ENCODE results near the gene TRIM41.
A peak's percentile ranks its signal among the peaks of the same experiment; 100 is the strongest.
"Not testable (repeated sequence)": the region's sequence is repeated elsewhere in the genome, so short reads cannot be mapped to it uniquely, and the experiment has no call there.

The TRIM41 gene

DNA sequence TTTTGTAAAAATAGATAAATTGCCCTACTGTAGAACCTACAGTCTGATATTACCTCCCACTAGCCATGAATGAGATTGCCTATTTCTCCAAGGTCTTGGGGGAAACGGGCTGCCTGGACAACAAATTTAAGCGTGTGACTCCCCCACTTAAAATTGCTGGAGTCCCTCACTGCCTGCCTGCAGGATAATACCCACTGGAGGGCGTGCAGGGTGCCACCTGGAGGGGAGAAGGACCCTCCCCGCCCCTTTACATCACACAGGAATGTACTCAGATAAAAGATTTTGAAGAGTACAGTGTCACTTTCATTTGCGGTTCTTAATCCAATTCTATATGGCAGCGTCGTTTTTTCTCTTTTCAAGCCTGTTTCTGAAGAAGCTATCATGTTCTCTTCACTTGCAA, 11.9 kb upstream of the TRIM41 start:
- DNase-seq (ENCODE audit: low spot score) = no peak

DNA sequence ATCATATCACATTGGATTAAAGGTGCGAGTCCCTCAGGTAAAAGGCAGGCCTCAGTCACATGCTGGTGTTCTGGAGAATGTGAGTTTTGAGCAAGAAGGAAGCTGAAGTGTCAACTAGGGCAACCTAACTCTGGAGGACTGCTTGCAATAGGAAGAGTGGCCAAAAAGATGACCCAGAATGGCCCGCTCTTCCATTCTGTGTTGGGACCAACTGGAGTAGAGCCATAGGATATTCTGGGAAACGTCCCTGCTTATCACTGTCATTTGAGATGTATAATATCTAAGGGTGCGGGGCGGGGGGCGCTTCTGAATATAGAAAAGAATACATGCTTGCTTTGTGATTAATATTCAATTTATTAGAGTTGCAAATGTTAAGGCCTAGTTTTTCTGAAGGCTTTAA, 11.0 kb upstream of the TRIM41 start:
- no peak for DNase-seq (ENCODE audit: low spot score)

DNA sequence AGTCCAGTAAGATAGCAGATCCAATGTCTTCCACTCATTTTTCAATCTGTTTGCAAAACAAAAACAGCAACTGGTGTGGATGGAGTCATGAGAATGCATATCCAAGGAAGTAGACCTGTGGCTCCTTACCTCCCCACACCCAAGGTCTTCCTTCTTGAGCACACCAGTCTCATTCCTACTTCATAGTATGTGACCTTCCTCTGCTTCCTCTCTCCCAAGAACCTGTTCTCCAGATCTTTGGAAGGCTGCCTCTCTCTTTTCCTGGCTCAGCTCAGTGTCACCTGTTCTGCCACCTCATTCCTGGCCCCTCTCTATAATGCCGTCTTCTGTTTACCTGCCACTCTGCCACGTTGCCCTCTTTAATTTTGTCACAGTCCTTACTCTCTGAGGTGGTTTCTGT, 10.1 kb upstream of the TRIM41 start:
- no peak for DNase-seq (ENCODE audit: low spot score)

DNA sequence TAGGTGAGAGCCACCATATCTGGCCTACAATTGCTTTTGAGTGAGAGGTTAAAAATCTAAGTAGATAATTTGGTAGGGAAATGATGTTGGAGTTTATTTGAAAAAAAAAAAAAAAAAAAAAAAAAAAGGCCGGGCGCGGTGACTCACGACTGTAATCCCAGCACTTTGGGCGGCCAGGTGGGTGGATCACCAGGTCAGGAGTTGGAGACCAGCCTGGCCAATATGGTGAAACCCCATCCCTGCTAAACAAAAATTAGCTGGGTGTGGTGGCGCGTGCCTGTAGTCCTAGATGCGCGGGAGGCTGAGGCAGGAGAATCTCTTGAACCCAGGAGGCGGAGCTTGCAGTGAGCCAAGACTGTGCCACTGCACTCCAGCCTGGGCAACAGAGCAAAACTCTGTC, 8.8 kb upstream of the TRIM41 start:
- DNase-seq (ENCODE audit: low spot score) = not testable (repeated sequence)

DNA sequence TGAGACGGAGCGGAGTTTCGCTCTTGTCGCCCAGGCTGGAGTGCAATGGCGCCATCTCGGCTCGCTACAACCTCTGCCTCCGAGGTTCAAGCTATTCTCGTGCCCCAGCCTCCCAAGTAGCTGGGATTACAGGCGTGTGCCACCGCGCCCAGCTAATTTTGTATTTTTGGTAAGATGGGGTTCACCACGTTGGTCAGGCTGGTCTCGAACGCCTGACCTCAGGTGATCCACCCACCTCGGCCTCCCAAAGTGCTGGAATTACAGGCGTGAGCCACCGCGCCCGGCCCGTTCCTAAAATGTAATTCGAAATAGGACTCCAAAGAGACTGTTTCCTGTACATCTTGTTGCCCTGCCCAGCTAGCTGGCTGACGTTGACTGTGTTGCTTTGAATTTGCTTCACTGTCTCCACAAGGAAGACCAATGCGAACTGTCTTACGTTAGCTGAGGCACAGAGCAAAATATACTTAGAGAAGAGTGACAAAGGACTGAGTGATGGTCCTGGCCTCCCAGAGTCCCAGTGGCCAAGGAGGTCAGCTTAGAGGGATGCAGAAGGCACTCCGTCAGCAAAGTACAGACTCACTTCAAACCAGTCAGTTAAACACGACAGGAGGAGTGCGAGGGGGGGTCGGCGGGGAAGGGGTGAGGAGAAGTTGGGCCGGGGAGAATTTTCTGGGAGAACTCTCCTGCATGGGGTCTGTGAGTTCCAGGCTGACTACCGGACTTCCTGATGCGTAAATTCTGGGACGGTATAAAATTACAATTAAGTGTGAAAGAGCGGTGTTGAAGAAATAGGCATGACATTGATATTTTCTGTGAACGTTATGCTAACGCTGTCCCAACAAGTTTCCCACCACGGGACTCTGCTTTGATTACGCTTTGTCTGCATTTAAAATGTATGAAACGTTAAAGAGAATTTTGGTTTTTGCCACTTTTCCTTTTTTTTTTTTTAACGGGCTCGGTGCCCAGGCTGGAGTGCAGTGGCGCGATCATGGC, 6.8 kb upstream of the TRIM41 start:
- DNase-seq (ENCODE audit: low spot score) = peak; percentile 23

DNA sequence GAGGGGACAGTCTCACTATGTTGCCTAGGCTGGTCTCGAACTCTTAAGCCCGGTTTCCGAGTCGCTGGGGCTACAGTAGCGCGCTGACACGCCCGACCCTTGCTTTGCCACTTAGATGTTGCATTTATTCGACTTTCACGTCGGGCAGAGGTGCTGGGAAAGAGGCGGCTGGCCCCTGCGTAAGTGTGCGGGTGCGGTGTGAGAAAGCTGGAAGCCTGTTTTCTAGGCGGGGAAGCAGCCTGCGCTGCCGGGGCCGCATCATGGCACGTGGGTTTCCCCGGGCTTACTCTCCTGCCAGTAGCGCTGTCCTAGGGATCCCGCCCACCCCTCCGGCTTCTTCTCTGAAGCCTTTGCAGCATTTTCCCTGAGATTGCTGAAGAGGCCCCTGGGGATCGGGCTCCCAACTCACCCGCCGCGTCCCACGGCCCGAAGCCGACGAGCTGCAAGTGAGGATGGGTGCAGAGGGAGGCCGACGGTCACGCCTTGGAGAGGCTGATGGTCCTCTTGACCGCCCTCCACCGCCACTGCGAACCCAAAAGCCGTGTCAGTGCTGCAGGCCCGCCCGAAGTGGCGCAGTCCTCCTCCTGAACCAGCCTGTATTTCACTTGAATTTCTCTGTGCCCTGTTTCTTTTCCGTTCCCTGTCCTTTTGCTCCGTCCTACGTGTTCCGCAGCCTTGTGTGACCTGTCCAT, 5.8 kb upstream of the TRIM41 start:
- peak; percentile 30 for DNase-seq (ENCODE audit: low spot score)

DNA sequence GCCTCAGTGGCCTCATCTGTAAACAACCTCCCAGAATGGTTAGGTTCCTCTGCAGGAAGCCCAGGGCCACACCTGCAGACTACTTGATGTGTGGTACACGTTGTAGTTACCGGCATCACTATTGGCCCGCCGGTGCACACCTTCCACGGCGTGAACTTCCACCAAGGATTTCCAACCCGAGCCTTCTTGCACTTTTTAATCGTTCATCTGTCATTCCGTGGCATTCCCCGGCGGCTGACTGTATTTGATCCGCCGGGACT, 5.3 kb upstream of the TRIM41 start:
- no peak for DNase-seq (ENCODE audit: low spot score)

DNA sequence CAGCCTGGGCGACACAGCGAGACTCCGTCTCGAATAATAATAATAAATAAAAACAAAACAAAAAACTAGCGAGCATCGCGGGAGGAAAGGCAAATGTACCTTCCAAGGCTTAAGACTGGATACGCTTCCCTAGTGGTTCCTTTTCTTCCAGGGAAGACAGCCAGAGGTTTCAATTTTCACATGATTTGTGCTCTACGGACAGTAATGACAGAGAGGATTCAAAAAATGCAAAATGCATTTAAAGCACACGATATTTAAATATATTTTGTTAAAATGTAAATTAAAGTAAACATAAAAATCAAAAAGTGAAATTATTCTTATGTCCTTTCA, 4.3 kb upstream of the TRIM41 start:
- DNase-seq (ENCODE audit: low spot score) = no peak

DNA sequence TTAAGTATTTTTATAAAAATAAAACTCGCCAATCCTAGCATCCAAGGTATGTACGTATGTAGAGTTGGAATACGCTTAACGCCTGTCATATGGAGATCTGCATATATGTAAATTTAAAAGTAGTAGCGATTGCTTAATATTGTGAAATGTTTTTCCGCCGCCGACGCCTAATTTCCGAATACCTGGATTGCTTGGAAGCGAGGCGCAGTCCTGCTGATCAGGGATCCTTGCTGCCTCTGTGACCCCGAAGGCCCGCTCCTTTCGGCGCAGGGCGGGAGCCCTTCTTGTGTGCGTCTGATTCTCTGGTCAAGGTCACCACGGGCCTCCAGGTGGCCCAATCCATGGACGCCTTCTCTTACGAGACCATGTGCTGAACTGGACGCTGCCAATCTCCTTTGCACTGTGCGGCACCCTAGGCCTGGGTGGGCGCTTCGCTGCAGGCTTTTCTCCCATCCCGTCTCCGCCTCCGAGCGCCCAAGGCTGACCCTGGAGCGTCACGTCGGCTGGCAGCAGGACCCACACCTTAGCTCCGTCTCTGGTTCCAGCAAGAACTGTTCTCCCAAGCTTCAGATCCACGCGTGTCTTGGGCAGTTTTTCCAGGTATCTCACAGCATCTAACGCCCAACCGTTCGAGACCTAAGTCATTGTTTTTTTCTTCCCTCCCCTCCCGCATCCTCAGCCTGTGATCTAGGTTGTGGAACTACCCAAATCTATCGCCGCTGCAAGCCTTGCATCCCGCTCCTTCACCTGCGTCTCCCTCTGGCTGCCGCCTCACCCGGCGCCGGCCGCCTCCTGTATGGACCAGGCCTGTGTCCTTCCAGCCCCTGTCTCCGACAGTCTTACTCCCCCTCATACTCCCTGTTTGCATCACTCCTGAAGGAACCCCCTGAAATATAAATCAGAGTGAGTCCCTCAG, 3.6 kb upstream of the TRIM41 start:
- DNase-seq (ENCODE audit: low spot score) = no peak

DNA sequence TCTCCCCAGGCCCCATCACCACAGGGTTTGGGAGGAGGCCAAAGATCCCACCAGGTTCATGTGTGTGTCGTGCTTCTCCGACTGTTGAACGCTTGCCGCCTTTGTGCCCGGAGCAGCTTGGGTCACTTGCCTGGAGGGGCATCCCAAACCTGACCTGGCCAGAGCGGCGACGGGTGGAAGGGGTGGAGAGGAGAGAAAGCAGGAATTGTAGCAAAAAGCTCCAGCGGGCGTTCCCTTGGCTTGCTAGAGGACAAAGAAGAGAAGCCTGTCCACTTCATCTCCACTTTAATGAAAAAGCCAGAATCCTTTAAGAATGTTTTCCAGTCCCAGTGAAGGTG, 2.9 kb upstream of the TRIM41 start:
- DNase-seq (ENCODE audit: low spot score) = no peak

DNA sequence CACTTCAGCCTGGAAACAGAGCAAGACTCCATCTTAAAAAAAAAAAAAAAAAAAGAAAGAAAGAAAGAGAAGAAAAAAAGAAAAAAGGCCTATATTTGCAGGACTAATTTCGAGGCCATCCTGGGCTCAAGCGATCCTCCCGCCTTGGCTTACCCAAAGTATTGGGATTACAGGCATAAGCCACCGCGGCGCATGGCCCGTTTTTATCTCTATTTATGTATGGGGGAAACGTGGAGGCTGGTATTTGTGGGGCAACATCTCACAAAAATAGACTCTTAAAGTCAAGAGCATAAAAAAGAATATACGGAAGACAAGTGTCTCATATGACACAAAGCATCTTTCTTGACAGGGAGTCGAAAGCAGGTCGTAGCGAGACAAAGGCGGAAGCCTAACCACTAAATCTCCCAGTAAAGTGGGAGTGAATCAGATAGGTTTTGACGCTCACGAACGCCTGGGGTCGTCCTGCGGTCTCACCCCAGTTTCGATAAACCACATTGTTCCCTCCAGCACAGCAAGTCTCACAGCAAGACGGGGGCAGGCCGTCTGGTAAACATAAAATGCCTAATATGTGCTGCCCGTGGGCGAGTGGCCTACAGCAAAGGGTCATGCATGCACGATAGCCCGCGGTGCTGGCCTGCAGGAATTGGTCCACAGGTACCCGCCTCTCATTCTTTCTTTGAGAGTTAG, 1.8 kb upstream of the TRIM41 start:
- no peak for DNase-seq (ENCODE audit: low spot score)

DNA sequence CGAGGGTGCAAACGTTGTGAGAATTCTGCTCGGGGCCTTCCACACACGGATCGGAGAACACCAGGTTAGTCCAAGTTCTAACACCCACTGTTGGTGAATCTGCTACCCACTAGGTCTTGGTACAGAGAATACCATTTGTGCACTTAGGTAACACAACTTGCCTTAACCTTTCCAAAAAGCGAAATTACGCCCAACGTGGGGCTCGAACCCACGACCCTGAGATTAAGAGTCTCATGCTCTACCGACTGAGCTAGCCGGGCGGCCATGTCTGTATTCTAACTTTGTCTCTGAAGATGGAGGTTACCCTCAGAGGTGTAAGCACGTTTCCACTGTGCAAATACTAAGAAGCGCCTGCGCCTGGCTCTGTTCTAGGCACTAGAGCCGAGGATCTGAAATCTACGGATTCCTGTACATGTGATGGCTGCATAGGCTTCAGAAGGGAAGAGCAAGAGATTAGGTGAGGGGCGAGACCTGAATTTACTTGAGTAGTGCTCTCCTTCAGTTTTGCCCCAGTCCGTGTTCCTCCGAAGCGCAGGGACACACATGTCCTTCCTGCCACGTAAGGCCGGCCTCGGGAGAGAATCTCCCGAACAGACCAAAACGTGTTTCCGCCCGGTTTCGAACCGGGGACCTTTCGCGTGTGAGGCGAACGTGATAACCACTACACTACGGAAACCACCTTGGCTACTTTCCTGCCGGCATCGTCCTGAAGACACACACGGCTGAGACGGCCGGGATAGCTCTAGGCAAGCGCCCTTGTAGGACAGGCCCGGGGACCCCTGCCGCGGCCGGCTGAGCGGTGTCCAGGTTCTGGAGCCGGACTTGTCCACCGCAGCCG, 1.1 kb upstream of the TRIM41 start:
- peak; percentile 89 for DNase-seq (ENCODE audit: low spot score)

DNA sequence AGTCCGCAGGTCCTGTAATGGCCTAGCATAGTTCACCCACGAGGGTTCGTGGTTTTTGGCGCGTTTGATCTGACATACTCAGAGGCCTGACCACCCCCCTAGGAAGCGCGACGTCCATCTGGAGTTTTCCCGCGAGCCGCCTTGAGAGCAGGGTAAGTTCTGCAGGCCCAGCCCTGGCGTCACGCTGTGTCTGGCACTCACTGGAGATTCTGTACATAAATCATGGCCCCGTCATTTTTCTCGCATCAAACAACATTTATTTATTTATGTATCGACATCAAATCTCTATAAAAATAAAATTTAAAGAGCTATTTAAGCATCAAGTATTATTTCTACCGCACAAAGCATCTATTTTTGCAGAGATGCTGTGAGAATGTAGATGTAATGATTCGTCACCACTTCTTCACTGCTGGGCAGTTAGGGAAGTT, 437 bp upstream of the TRIM41 start:
- no peak for DNase-seq (ENCODE audit: low spot score)

DNA sequence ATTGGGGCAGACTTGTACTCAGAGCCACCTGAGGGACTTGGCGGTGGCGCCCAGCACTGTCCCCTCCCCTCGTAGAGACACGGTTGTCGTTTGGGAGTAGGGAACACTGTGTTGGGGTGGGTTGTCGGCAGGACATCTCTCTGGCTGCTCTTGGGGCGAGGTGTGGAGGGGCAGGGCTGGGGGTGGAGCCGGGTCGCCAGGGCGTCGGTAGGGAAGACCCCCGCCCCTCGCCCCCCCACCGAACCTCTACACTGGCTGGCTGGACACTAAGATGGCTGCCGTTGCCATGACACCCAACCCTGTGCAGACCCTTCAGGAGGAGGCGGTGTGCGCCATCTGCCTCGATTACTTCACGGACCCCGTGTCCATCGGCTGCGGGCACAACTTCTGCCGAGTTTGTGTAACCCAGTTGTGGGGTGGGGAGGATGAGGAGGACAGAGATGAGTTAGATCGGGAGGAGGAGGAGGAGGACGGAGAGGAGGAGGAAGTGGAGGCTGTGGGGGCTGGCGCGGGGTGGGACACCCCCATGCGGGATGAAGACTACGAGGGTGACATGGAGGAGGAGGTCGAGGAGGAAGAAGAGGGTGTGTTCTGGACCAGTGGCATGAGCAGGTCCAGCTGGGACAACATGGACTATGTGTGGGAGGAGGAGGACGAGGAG, 778 bp downstream of the TRIM41 start:
- DNase-seq (ENCODE audit: low spot score) = no peak

DNA sequence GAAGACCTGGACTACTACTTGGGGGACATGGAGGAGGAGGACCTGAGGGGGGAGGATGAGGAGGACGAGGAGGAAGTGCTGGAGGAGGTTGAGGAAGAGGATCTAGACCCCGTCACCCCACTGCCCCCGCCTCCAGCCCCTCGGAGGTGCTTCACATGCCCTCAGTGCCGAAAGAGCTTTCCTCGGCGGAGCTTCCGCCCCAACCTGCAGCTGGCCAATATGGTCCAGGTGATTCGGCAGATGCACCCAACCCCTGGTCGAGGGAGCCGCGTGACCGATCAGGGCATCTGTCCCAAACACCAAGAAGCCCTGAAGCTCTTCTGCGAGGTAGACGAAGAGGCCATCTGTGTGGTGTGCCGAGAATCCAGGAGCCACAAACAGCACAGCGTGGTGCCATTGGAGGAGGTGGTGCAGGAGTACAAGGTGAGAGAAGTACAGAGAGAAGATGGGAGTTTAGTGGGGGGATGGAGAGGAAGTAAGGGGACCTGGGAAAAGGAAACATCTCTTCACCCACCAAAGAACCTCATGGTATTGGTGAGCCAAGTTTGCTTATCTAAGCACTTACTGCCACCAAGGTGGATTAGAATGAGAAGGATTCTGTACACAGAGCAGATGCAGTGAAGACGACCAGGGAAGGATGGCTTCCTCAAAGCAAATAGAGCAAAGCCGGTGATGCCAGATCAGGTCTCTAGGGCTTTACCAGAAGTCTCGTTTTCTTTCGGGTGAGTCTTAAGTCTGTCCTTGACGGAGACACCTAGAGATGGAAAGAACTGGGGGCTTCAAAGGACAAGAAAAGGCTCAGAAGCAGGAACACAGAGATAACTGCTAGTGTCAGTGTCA, 1.5 kb downstream of the TRIM41 start:
- DNase-seq (ENCODE audit: low spot score) = no peak

DNA sequence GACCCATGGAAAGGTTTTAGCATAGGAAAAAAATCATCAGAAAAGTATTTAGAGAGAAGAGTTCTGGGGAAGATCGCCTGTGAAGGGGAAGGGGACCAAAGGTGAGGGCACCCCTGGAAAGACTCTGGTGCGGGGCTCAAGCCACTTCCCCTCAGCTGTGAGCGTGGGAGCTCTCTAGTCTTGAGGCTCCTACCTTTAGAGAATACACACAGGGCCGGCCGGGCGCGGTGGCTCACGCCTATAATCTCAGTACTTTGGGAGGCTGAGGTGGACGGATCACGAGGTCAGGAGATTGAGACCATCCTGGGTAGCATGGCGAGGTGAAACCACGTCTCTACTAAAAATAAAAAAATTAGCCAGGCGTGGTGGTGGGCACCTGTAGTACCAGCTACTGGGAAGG, 6.9 kb downstream of the TRIM41 start:
- DNase-seq (ENCODE audit: low spot score) = no peak

DNA sequence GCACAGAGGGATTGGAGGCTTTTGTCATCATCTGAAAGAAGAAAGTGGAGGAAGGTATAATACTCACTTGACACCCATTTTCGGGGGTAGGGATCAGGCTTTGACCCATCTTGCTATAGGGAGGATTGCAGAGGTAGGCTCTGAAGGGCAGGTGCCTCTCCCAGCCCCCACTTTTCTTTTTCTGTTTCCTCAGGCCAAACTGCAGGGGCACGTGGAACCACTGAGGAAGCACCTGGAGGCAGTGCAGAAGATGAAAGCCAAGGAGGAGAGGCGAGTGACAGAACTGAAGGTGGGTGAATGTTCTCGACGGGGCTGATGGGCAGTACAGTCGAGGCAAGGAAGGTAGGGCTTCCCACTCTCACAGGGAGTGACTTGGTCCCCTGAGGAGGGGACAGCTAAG, 7.5 kb downstream of the TRIM41 start:
- no peak for DNase-seq (ENCODE audit: low spot score)

DNA sequence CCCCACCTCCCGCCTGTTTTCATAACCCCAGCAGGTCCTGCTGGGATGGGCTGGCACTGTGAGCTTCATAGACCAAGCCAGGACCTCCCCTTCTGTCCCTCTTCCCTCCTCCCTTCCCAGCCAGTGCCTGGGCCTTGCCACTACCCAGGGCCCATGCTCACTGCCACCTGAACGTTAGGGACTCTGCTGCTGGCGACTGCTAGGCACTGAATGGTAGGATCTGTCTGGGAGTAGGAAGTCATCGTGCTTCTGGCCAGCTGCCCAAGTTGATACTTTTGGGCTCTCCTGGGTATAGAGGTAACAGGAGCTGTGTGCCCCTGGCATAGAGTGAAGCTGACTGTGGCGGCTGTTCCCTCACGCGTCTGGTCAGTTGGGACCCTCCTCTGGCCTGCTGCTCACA, 8.4 kb downstream of the TRIM41 start:
- DNase-seq (ENCODE audit: low spot score) = no peak

DNA sequence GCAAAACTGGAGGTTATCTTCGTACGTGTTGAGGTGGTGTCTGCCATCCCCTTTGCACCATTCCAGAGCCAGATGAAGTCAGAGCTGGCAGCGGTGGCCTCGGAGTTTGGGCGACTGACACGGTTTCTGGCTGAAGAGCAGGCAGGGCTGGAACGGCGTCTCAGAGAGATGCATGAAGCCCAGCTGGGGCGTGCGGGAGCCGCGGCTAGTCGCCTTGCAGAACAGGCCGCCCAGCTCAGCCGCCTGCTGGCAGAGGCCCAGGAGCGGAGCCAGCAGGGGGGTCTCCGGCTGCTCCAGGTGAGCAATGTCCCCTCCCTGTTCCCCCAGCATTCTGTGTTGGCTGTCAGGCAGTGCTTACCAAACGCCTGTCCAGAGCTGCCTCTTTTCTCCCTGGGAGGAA, 9.5 kb downstream of the TRIM41 start:
- no peak for DNase-seq (ENCODE audit: low spot score)

All from hematopoietic multipotent progenitor cell treated with erythropoietin and hydrocortisone succinate and interleukin-3 and kit ligand, for 15 days (in vitro differentiated cells).